ENCODE data around the gene DBX2.
"Not testable (repeated sequence)": the region's sequence is repeated elsewhere in the genome, so short reads cannot be mapped to it uniquely, and the experiment has no call there.

DBX2 gene

DNA sequence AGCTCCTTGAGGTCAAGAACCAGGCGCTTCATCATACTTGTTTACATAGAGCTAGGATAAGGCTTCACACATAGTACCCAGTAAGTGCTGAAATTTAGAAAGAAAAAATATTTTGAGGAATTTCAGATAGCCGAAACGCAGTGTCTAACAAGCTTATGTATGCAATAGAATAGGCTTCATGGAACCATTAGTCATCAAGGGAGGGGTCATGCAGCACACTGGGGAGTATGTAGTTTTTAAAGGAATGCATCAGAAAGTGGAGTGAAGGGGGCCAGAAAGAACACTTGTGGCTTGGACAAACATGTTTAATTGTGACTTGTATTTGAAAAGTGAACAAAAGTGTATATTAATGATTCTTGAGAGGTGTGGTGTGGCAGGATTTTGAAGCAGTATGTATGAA is 38.1 kb downstream of the DBX2 start:
- no peak for DNase-seq (ENCODE audit: low read depth in 1 of 2, low spot score in 1 of 2)

- DNase-seq (ENCODE audit: low read depth in 1 of 2, low spot score in 1 of 2): no peak
Observed at GRCh38 chr12:45010059-45010458, 40.8 kb downstream of the DBX2 start.

- DNase-seq (ENCODE audit: low read depth in 1 of 2, low spot score in 1 of 2): no peak
Observed at GRCh38 chr12:45008211-45008610, 42.7 kb downstream of the DBX2 start.

DNA sequence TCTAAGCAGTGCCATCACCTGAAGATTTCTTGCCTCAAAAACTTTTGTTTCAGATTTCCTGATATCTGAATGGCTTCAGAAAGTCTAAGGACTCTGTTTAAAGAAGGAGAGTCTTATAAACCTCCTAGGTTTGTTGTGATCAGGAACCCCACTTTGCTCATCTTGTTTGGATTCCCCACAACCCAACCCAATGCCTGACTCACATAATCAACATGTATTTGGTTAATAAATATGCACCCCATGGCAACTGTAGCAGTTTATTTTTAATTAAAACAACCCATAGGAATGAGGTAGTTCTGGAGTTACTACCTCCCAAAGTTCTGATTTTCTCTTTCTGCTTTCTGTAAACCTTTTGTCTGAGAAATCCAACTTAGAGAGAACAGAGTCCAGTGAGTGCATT is 51.5 kb downstream of the DBX2 start:
- no peak for DNase-seq (ENCODE audit: low read depth in 1 of 2, low spot score in 1 of 2)

DNA sequence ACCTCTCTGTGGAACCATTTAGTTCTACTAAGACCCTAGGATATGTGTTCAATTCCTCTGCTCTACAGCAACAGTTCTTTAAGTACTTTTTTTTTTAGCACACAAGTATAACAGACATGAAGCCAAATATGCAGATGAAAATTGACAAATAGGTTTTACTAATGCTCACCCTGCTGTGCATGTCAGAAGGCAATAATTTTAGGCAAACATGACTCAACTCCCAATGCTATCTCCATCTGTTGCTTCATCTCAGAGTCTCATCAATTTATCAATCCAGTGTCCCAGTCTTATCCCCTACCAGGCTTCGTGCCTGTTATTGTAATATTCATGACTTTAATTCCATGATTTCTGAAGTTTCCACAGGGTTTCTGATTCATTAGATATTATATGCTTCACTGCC is 57.7 kb downstream of the DBX2 start:
- DNase-seq (ENCODE audit: low read depth in 1 of 2, low spot score in 1 of 2): no peak

DNA sequence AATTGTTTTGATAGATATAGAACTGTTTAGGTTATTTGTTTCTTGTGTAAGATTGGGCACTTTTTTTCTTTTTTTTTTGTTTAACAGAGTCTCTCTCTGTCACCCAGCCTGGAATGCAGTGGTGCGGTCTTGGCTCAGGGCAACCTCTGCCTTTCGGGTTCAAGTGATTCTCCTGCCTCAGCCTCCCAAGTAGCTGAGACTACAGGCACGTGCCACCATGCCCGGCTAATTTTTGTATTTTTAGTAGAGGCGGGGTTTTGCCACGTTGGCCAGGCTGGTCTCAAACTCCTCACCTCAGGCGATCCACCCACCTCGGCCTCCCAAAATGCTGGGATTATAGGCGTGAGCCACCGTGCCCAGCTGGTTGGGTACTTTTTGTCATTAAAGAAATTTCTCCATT is 66.0 kb downstream of the DBX2 start:
- not testable (repeated sequence) for DNase-seq (ENCODE audit: low read depth in 1 of 2, low spot score in 1 of 2)

DNA sequence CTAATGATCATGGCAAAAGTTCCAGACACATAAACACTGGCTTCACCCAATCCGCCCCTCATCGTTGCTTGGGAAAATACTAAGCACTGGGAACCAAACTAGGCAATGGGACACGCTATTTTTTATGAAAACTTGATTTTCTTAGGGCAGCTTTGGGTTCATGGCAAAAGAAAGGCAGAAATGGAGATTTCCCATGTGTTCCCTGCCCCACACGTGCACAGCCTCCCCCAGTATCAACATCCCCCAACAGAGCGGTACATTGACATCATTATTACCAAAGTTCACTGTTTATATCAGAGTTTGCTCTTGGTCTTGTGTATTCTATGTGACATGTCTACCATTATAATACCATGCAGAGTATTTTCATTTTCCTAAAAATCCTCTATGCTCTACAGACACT is 71.0 kb downstream of the DBX2 start:
- DNase-seq (ENCODE audit: low read depth in 1 of 2, low spot score in 1 of 2): no peak

GRCh38 chr12:44976246-44976645 is 74.7 kb downstream of the DBX2 start:
- DNase-seq (ENCODE audit: low read depth in 1 of 2, low spot score in 1 of 2): no peak

DNA sequence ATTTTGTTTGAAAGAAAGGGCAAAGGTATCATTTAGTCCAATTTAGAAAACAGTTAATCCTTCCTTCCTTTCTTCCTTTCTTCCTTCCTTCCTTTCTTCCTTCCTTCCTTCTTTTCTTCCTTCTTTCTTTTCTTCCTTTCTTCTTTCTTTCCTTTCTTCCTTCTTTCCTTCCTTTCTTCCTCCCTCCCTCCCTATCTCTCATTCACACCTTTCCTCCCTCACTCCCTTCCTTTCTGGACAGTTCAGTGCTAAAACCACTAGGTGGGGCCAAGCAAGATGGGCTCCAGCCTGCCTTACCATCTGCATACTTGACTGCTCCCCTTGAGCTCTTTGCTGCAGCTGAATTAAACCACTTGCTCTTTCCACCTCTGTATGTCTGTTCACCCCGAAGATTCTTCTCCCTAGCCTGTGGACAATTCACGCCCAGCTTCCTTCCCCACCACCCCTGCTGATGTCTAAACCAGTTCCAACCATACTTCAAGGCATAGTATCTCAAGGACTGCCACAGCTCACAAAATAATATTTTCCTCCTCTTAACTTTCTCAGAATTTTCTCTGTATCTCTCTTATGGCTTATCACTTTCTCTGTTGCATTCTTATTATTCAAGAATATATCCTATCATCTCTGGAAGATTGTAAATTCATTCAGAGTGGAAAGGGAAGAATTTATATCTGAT is 78.0 kb downstream of the DBX2 start:
- DNase-seq (ENCODE audit: low read depth in 1 of 2, low spot score in 1 of 2): no peak

DNA sequence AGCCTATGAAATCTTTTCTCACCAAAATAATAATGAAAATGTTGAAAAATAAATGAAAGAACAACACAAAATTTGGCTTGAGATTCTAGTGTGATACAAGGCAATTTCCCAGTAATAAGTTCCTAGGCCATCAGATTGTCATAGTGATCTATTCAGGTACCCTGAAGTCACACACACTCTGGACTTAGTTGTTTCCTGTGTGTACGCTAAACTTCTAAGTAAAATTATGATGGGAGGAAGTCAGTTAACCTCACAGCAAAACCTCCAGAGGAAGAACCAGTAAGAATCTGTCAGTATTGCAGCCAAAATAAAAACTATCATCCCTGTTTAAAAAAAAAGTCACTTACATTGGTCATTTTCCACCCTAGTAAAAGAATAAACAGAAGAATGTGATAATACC is 81.9 kb downstream of the DBX2 start:
- DNase-seq (ENCODE audit: low read depth in 1 of 2, low spot score in 1 of 2): no peak

Measured in activated CD4-positive, alpha-beta T cell treated with anti-CD3 and anti-CD28 coated beads, Interleukin-2, amount 50 U/mL, for 24 hours (primary cell).